Activated T-helper 17 cell treated with anti-CD3 and anti-CD28 coated beads, Interleukin-2, amount 50 U/mL, for 72 hours (primary cell): Measurements from ENCODE around the gene NRXN3. TPM values are rescaled to one million over a fixed set of nuclear protein-coding genes. Genes with fewer than 3 reads are reported as not detected.

ENCODE experiments used
- ATAC-seq: fragments of 150-1000 bp; cut with Tn5 transposase; replicated peaks from 2 replicates; pipeline ENCODE4 v1.10.0; 2021; ENCODE audit warnings: mild to moderate bottlenecking, moderate library complexity
- H3K27ac Mint-ChIP-seq: one replicate; pipeline ENCODE4 v1.8.0; 2022; ENCODE audit warnings: mixed read lengths
- H3K27me3 Mint-ChIP-seq: one replicate; pipeline ENCODE4 v1.8.0; 2022; ENCODE audit warnings: mixed read lengths
- H3K36me3 Mint-ChIP-seq: one replicate; pipeline ENCODE4 v1.8.0; 2022; ENCODE audit warnings: low read depth, mild to moderate bottlenecking, mixed read lengths
- H3K4me1 Mint-ChIP-seq: one replicate; pipeline ENCODE4 v1.8.0; 2022; ENCODE audit warnings: mixed read lengths
- H3K4me3 Mint-ChIP-seq: one replicate; pipeline ENCODE4 v1.8.0; 2022; ENCODE audit warnings: mild to moderate bottlenecking, mixed read lengths
- H3K9me3 Mint-ChIP-seq: one replicate; pipeline ENCODE4 v1.8.0; 2022; ENCODE audit warnings: mixed read lengths
- total RNA-seq, 2 donors: library from RNA; stranded (reverse); gene quantifications; one replicate each; pipeline ENCODE4 v1.2.3, GENCODE V29; 2022

NRXN3 gene
- total RNA-seq, 2 donors from 2014 or later, result not detected

DNA sequence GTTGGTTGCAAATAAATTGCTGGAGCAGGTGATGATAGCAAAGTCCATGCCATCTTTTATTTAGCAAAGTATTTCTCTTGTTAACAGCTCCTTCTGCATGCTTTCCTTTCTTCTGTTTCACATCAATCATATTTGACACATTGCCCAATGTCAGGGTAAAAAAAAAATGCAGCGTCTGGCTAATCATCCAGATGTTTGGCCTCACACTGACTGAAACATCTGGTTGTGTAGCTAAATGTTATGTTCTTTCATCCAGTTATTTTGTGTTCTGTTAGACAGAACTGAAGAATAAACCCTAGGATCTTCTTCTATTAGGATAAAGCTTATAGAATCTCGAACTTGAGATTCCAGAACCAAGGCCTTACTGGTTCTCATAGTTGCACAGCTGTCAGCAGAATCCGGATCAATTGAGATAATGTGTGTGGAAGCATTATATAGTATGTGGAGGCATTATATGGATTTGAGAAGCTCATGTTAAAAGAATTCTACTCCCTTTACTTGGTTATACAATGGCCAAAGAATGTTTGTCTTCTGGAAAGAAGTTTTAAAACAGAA, 1182.0 kb downstream of the NRXN3 start:
- Mint-ChIP-seq H3K27ac (no peak overlapping the region), H3K27me3 (no peaks in the 10 kb centered on the region), H3K4me3 (no peak overlapping the region), H3K36me3 (no peaks in the 10 kb centered on the region), H3K9me3 (no peaks in the 10 kb centered on the region), H3K4me1 (no peaks in the 10 kb centered on the region)
- ATAC-seq, result no peak

DNA sequence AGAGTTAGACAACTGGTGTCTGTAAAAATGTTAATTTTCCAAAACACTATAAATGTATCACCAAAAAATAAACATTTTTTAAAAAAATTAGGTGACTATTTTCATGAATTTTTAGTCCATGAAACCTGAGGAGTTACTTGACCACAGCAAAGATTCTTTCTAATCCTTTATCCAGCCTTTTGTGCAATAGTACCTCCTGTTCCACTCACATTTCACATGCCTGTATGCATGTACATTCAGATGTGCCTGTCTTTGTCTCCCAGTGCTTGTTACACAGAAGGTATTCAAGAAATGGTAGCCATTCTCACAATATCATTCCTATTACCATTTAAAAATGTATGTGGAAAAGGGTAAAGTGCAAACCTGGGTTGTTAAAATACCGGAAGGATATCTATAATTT, 1184.2 kb downstream of the NRXN3 start:
- ATAC-seq, result no peak
- no peaks in the 10 kb centered on the region for H3K9me3 Mint-ChIP-seq

DNA sequence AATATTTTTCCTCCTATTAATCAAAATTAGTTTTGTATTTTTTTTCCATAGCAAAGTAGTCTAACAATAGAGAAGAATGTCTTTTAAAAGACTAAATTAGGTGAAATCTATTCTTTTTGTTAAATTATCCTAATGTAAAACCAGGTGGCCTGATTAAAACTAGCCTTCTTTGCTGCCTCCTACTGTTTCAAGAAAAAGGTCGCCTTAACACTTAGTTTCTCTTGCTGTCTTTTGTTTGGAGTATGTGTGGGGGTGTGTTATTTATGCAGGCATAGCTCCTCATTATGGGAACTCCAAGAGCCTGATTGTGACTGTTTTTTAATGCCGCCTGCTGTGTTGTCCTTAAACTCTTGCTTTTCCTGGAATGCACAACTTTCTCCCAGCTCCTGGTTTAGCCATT, 1185.9 kb downstream of the NRXN3 start:
- H3K36me3 Mint-ChIP-seq, result no peaks in the 10 kb centered on the region
- no peak for ATAC-seq
- H3K27me3 Mint-ChIP-seq, result no peaks in the 10 kb centered on the region
- no peaks in the 10 kb centered on the region for H3K4me1 Mint-ChIP-seq
- H3K4me3 Mint-ChIP-seq, result no peak overlapping the region
- no peak overlapping the region for H3K27ac Mint-ChIP-seq
- H3K9me3 Mint-ChIP-seq, result no peaks in the 10 kb centered on the region

More for the DNA sequence above, 1184.2 kb downstream of the NRXN3 start:
- Mint-ChIP-seq H3K4me1 (no peaks in the 10 kb centered on the region), H3K4me3 (no peak overlapping the region), H3K27ac (no peak overlapping the region), H3K36me3 (no peaks in the 10 kb centered on the region), H3K27me3 (no peaks in the 10 kb centered on the region)

DNA sequence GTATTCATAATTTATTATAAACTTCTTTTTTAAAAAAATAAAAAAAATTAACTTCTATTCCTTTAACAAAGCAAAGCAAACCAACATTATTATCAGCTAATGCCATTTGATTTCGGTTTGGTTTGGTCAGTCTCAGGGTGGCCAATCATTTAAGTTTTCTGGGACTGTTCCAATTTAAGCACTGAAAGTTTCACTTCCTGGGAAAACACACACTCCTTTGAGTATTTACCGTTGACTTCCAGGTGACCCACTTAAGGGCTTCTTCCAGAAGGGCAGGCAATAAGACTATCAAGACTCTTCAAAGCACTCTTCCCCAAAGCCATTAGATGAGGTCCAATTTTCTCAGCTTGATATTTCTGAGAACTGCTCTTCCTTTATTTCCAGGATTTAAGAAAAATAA, 1187.1 kb downstream of the NRXN3 start:
- Mint-ChIP-seq H3K4me3 (no peak overlapping the region), H3K27me3 (no peaks in the 10 kb centered on the region), H3K4me1 (no peaks in the 10 kb centered on the region), H3K27ac (no peak overlapping the region), H3K9me3 (no peaks in the 10 kb centered on the region), H3K36me3 (no peaks in the 10 kb centered on the region)
- ATAC-seq, result no peak

DNA sequence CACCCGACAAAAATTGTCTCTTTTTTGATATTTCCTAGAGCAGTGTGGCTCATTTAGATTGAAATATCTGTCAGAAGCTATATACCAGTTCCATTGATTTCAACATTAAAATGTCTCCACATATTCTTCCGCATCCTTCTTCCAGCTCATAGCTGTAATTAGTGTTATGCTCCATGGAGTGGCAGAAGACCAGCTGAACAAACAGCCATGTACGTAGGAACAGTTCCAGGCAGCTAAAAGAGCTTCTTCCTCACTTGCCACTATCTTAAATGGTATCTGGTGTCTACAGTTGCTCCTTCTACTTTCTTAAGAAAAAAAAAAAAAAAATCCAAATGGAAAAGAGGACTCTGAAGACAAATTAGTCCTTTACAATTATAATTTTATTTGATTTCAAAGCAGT, 1193.1 kb downstream of the NRXN3 start:
- H3K27me3 Mint-ChIP-seq, result no peaks in the 10 kb centered on the region
- H3K36me3 Mint-ChIP-seq, result no peaks in the 10 kb centered on the region
- H3K4me1 Mint-ChIP-seq, result no peaks in the 10 kb centered on the region
- no peak for ATAC-seq
- H3K4me3 Mint-ChIP-seq, result no peak overlapping the region
- peaks cover 11% of the 10 kb centered on the region for H3K9me3 Mint-ChIP-seq
- H3K27ac Mint-ChIP-seq, result no peak overlapping the region

DNA sequence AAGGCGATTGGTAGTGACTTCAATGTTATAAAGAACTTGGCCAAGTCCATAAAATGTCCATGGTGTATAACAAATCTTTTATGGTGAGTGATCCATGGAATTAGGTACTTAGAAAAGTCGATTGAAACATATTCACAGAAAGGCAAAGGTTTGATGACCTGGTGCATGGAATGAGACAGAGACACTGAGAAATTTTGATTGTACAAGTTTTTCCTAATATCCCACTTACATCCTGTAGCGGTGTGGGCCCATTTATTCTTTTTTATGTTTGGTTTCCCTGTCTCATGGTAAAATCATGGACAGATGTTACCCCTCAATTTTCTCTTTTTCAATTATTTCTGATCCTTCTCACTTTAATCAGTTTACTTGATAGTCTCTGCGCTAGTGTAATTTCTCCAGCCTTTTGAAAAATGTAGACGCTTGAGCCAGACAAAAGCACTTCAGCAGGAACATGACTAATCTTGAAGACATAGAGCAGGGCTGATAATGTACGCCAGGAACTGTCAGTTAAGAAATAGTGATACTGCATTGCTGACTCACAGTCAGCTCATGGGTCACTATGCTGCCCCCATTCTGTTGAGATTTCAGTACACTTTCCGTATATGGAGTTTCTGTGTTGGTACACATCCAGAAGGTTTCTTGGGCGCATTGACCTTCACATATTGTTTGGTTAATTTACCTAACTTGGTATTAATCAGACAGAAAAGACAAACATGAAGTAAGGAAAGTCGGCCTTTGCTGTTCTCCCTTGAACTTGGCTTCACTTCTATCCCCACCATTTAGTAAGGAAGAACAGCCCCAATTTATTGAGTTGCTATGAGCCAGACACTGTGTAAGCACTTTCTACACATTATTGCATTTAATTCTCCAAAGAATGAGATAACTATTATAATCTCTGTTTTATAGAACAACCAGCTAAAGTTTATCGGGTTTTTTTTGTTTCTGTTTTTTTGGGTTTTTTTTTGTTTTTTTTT, 1199.5 kb downstream of the NRXN3 start:
- no peak overlapping the region for H3K4me3 Mint-ChIP-seq
- ATAC-seq, result no peak
- no peak overlapping the region for H3K27ac Mint-ChIP-seq
- H3K36me3 Mint-ChIP-seq, result no peaks in the 10 kb centered on the region
- no peaks in the 10 kb centered on the region for H3K27me3 Mint-ChIP-seq
- H3K9me3 Mint-ChIP-seq, result peaks cover 6% of the 10 kb centered on the region
- no peaks in the 10 kb centered on the region for H3K4me1 Mint-ChIP-seq

DNA sequence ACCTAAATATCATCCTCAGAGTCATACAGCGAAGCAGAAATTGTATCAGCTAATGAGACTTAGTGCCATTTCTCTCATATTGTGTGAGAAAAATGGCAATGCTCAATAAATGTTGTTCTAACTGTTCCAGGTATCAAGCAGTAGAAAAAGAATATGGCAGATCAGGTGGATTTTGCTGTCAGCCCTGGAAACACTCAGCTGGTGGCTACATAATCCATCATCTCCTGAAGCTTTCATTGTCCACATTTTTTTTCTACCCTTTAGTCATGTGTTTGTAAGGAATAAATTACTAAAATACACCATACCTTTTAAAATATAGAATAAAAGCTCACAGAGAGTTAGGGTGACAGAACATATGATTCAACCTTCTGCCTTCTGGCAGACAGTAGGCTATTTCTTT, 1200.8 kb downstream of the NRXN3 start:
- Mint-ChIP-seq H3K4me3 (no peak overlapping the region), H3K9me3 (peaks cover 9% of the 10 kb centered on the region), H3K4me1 (no peaks in the 10 kb centered on the region), H3K27me3 (no peaks in the 10 kb centered on the region), H3K27ac (no peak overlapping the region), H3K36me3 (no peaks in the 10 kb centered on the region)
- no peak for ATAC-seq

DNA sequence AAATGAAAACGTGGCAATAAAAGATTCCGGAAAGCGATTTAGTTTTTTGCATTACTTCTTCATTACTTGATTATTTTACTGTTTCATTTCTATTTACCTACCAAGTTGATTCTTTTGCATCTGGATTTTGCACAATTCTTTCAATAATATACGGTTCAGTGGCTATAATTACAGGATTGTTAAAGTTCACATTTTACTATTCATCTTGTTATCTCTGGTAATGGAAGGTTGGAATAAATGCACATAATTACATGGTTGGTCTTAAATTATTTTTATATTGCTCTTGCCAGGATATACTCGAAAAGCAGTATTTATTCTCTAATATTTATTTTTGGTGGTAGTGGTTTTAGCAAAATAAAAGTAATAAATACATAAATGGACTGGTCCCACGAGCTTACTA, 1203.3 kb downstream of the NRXN3 start:
- no peak for ATAC-seq
- no peak overlapping the region for H3K27ac Mint-ChIP-seq
- H3K27me3 Mint-ChIP-seq, result no peaks in the 10 kb centered on the region
- H3K9me3 Mint-ChIP-seq, result peaks cover 4% of the 10 kb centered on the region
- H3K4me1 Mint-ChIP-seq, result no peaks in the 10 kb centered on the region
- no peaks in the 10 kb centered on the region for H3K36me3 Mint-ChIP-seq
- H3K4me3 Mint-ChIP-seq, result no peak overlapping the region

DNA sequence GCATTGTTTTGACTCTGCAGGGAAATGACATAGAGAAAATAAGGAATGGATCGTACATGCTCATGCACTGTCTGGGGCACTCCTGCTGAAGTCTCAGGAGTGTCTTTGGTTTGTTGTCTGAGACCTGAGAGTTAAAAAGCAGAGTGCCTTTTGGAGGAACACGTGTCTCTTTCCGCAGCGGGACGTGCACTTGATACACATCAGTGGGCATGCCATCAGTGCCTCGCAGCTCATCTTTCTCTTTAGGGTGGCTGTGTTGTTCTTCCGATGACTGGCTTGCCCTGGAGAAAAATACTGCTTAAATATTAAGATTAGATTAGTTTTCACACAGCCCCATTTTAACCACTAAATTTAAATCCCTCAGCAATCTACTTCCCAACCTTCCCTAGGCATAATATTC, 1205.2 kb downstream of the NRXN3 start:
- no peaks in the 10 kb centered on the region for H3K4me1 Mint-ChIP-seq
- peaks cover 4% of the 10 kb centered on the region for H3K9me3 Mint-ChIP-seq
- H3K27me3 Mint-ChIP-seq, result no peaks in the 10 kb centered on the region
- no peak for ATAC-seq
- no peaks in the 10 kb centered on the region for H3K36me3 Mint-ChIP-seq
- H3K27ac Mint-ChIP-seq, result no peak overlapping the region
- no peak overlapping the region for H3K4me3 Mint-ChIP-seq

DNA sequence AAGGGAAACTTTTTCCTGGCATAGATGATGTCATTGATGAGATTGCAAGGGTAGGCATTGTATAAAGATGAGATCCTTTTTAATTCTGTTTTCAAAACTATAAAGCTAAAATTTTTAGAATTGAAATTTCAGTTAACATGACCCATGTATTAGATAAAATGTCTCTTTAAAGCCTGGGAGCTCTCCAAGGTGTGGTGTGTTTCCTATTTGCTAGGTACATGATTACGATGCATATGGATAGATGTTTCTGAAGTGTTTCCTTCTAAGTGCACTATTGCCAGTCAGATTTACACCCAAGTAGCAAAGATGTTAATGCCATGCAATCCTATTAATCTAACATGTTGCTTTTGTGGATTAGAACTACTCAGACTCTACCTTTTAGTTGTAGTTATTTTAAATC, 1206.4 kb downstream of the NRXN3 start:
- H3K27me3 Mint-ChIP-seq, result no peaks in the 10 kb centered on the region

DNA sequence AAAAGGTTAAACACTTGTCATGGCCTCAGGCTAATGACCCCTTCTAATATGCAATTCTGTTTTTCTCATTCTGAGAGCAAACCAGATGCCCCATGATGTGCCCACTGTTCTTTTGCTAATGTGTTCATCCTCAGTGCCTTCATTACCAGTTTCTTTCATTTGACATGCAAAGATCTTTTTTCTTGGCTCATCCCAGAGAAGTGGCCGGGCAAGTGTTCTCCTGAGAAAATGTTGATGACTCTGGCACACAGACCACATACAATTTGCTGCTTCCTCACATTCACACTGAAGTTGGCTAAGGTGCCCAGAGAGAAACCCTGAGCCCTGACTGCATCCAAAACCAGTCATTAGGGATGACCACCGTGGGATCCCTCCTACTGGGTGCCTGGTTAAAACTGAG, 1207.8 kb downstream of the NRXN3 start:
- H3K27me3 Mint-ChIP-seq, result no peaks in the 10 kb centered on the region
- H3K4me1 Mint-ChIP-seq, result no peaks in the 10 kb centered on the region
- no peak overlapping the region for H3K4me3 Mint-ChIP-seq
- H3K9me3 Mint-ChIP-seq, result peaks cover 13% of the 10 kb centered on the region
- ATAC-seq, result no peak
- no peak overlapping the region for H3K27ac Mint-ChIP-seq
- no peaks in the 10 kb centered on the region for H3K36me3 Mint-ChIP-seq

More for the DNA sequence above, 1206.4 kb downstream of the NRXN3 start:
- no peak for ATAC-seq
- no peaks in the 10 kb centered on the region for H3K36me3 Mint-ChIP-seq
- peaks cover 4% of the 10 kb centered on the region for H3K9me3 Mint-ChIP-seq
- no peak overlapping the region for H3K4me3 Mint-ChIP-seq
- H3K4me1 Mint-ChIP-seq, result no peaks in the 10 kb centered on the region
- H3K27ac Mint-ChIP-seq, result no peak overlapping the region

DNA sequence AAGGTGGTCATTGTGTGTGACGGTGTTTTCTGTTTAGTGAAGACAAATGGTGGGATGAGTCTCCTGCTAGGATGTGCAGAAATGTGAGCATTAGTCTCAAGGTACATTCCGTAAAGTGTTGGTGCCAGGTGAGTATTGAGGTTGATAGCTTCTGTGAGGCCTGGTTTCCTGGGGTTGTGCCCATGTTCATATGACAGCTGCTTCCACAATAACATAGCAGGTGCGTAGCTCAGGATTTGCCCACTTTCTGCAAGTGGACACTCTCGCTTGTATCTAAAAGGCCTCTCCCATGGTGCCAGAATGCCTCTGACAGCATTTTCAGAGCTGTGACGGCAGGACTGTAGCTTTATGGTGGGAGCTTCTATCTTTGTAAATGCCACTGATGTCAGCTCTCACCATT, 1209.1 kb downstream of the NRXN3 start:
- Mint-ChIP-seq H3K4me3 (no peak overlapping the region), H3K27me3 (no peaks in the 10 kb centered on the region), H3K27ac (no peak overlapping the region), H3K9me3 (peaks cover 13% of the 10 kb centered on the region), H3K36me3 (no peaks in the 10 kb centered on the region), H3K4me1 (no peaks in the 10 kb centered on the region)
- ATAC-seq, result no peak

DNA sequence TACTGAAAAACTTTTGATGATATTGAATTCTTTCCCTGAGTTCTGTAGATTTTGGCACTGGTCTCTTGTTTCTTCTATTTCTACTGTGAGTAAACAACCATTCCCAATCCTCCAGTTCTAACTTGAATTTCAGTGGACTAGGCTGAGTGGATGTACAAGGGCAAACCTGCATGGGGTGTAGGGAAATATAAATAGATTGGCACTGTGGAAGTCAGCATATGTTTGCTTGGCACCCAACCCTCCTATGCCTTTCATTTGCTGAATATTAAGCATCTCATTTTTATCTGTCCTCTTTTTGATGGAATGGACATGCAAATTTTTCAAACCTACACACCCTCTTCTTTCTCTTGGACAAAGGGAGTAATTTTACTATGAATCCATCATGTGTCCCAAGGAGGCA, 1212.9 kb downstream of the NRXN3 start:
- Mint-ChIP-seq H3K9me3 (peaks cover 11% of the 10 kb centered on the region), H3K4me3 (no peak overlapping the region), H3K27me3 (no peaks in the 10 kb centered on the region), H3K4me1 (no peaks in the 10 kb centered on the region), H3K36me3 (no peaks in the 10 kb centered on the region), H3K27ac (no peak overlapping the region)
- ATAC-seq, result no peak

DNA sequence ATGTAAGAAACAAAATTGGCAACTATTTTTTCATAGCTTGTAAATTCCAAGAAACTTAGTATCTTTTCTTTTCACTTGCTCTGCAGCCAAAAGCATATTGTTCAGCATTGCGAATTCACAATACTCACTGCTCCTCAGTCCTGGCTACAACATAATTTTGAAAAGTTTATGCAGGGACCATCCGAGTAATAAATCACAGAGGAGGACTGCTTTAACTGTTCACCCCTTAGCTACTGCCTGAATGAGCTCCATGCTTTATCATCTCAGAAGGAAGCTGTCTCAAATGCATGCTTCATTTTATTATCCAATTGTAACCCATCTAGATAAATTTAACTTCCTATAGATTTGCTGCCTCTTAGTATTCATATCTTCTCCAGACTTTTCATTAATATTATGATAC, 1213.3 kb downstream of the NRXN3 start:
- no peak overlapping the region for H3K4me3 Mint-ChIP-seq
- H3K9me3 Mint-ChIP-seq, result peaks cover 13% of the 10 kb centered on the region
- ATAC-seq, result no peak
- H3K27ac Mint-ChIP-seq, result no peak overlapping the region
- H3K27me3 Mint-ChIP-seq, result no peaks in the 10 kb centered on the region
- H3K4me1 Mint-ChIP-seq, result no peaks in the 10 kb centered on the region
- H3K36me3 Mint-ChIP-seq, result no peaks in the 10 kb centered on the region

DNA sequence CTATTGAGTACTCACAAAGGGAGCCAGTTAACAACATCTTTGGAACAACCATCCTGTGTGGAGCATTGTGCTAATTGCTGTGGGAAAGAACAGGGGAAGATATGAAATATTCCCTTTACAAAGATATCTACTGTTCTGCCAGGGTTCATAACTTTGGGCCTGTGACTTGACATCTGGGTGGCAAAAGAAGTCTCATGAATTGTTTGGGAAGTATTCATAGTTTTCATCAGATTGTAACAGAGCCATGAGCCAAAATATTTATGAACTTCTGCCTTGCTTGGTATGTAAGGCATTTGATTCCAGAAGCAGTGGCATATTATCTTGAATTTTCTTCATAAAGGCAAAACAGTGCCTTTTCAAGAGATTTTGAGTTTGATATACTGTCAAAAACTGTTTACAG, 1224.9 kb downstream of the NRXN3 start:
- H3K4me1 Mint-ChIP-seq, result no peaks in the 10 kb centered on the region
- no peaks in the 10 kb centered on the region for H3K36me3 Mint-ChIP-seq
- H3K27ac Mint-ChIP-seq, result no peak overlapping the region
- H3K9me3 Mint-ChIP-seq, result peaks cover 3% of the 10 kb centered on the region
- no peak overlapping the region for H3K4me3 Mint-ChIP-seq
- H3K27me3 Mint-ChIP-seq, result no peaks in the 10 kb centered on the region
- no peak for ATAC-seq
